CD4-positive, alpha-beta memory T cell (primary cell): ENCODE data around the gene SEC14L3. TPM values are rescaled to one million over a fixed set of nuclear protein-coding genes. Genes with fewer than 3 reads are reported as not detected.

Experiments used
- CTCF ChIA-PET: fragments of 350-600 bp; sonication (Branson Sonifier 250); formaldehyde crosslinking; loops from one replicate; lab custom pipeline; 2021; ENCODE audit warnings: inconsistent platforms; ENCODE audit not compliant: partially characterized antibody; lab: Charles Lee
- POLR2A ChIA-PET: fragments of 350-600 bp; sonication (Branson Sonifier 250); formaldehyde crosslinking; loops from one replicate; lab custom pipeline; 2021; ENCODE audit not compliant: partially characterized antibody; lab: Charles Lee
- DNase-seq, 5 donors: peaks; one replicate each; pipeline versions ENCODE4 v3.0.0 to v3.0.0-alpha.2; 2020 to 2022; ENCODE audit warnings: mixed read lengths in 1 of 5
- H3K27ac ChIP-seq: one replicate; pipeline ENCODE4 v1.7.0; 2013; ENCODE audit warnings: low read depth, low read length
- H3K27me3 ChIP-seq: 2 replicates; pipeline ENCODE4 v1.7.0; 2013; ENCODE audit warnings: mild to moderate bottlenecking, low read length, moderate library complexity; ENCODE audit not compliant: insufficient read depth
- H3K36me3 ChIP-seq: 2 replicates; pipeline ENCODE4 v1.7.0; 2013; ENCODE audit warnings: mild to moderate bottlenecking, low read length, moderate library complexity; ENCODE audit not compliant: insufficient read depth
- H3K4me1 ChIP-seq: 2 replicates; pipeline ENCODE4 v1.7.0; 2013; ENCODE audit warnings: mild to moderate bottlenecking, low read length, moderate library complexity; ENCODE audit not compliant: insufficient read depth
- H3K4me3 ChIP-seq, 2 donors: one replicate each; pipeline ENCODE4 v1.7.0; 2013; ENCODE audit warnings: low read length in 2 of 2, mild to moderate bottlenecking in 1 of 2
- H3K9me3 ChIP-seq, 2 donors: one replicate each; pipeline ENCODE4 v1.7.0; 2013; ENCODE audit warnings: low read length in 2 of 2, control low read depth in 1 of 2; ENCODE audit not compliant: control insufficient read depth in 1 of 2
- H3K27ac Mint-ChIP-seq, 7 donors: one replicate each; pipeline ENCODE4 v1.8.0; 2020 to 2021; ENCODE audit warnings: mixed read lengths in 7 of 7, mild to moderate bottlenecking in 6 of 7, inconsistent platforms in 3 of 7, moderate library complexity in 3 of 7
- H3K27me3 Mint-ChIP-seq, 2 donors: one replicate each; pipeline ENCODE4 v1.8.0; 2020 to 2021; ENCODE audit warnings: mixed read lengths in 2 of 2
- H3K36me3 Mint-ChIP-seq, 2 donors: one replicate each; pipeline ENCODE4 v1.8.0; 2020 to 2021; ENCODE audit warnings: mixed read lengths in 2 of 2, inconsistent platforms in 1 of 2, mild to moderate bottlenecking in 1 of 2
- H3K4me1 Mint-ChIP-seq, 4 donors: one replicate each; pipeline ENCODE4 v1.8.0; 2020 to 2021; ENCODE audit warnings: mixed read lengths in 4 of 4, mild to moderate bottlenecking in 1 of 4
- H3K4me3 Mint-ChIP-seq, 8 donors: one replicate each; pipeline ENCODE4 v1.8.0; 2020 to 2021; ENCODE audit warnings: mixed read lengths in 8 of 8, mild to moderate bottlenecking in 7 of 8, moderate library complexity in 6 of 8, inconsistent platforms in 3 of 8
- H3K9me3 Mint-ChIP-seq, 8 donors: one replicate each; pipeline ENCODE4 v1.8.0; 2020 to 2021; ENCODE audit warnings: mixed read lengths in 8 of 8, mild to moderate bottlenecking in 5 of 8, inconsistent platforms in 3 of 8, moderate library complexity in 1 of 8
- intact Hi-C: fragments of 100-400 bp; cut with micrococcal nuclease; formaldehyde crosslinking; loops from one replicate; pipeline ENCODE4 v1.15.1; 2023
- polyA plus RNA-seq, 2 donors: library from polyadenylated mRNA; unstranded; fragments of 300-500 nt; fragmentation: Illumina TruSeq; gene quantifications; one replicate each; pipeline ENCODE4 v1.2.3, GENCODE V29; 2021
- total RNA-seq, 2 experiments: library from RNA; stranded (reverse); gene quantifications; one replicate each; pipeline ENCODE4 v1.2.3, GENCODE V29; 2021

Gene SEC14L3
- total and polyA plus RNA-seq, 4 experiments from 2014 or later: not detected

GRCh38 chr22:30438559-30438958 lies 33.3 kb downstream of the SEC14L3 start:
- ChIA-PET CTCF (interaction anchor here (7.0 kb wide), 1 partner anchor 14 kb away, joined by 74 read pairs; the partner anchor contains the start of gene MTFP1), POLR2A (interaction anchor here (9.7 kb wide), 1 partner anchor 14 kb away, joined by 126 read pairs; the partner anchor contains the start of gene MTFP1)
- peaks cover 7% of the 10 kb centered on the region for H3K27me3 ChIP-seq
- H3K27ac ChIP-seq: no peak overlapping the region
- Mint-ChIP-seq H3K4me3 (no peak overlapping the region), H3K27me3 (peaks cover 23 to 28% of the 10 kb centered on the region in 2 donors), H3K27ac (peak overlapping the region in 6 of 7 donors; percentile 50 to 100 (median 68)), H3K36me3 (peaks cover 14 to 15% of the 10 kb centered on the region in 2 donors), H3K9me3 (peaks cover 0 to 22% (median 19%) of the 10 kb centered on the region in 8 donors), H3K4me1 (peaks cover 17 to 45% (median 31%) of the 10 kb centered on the region in 4 donors)
- no peak overlapping the region for H3K4me3 ChIP-seq
- H3K36me3 ChIP-seq: no peaks in the 10 kb centered on the region
- H3K4me1 ChIP-seq: peaks cover 36% of the 10 kb centered on the region
- DNase-seq: no peak
- intact Hi-C loops: no loop called here
- no peaks in the 10 kb centered on the region for H3K9me3 ChIP-seq

DNA sequence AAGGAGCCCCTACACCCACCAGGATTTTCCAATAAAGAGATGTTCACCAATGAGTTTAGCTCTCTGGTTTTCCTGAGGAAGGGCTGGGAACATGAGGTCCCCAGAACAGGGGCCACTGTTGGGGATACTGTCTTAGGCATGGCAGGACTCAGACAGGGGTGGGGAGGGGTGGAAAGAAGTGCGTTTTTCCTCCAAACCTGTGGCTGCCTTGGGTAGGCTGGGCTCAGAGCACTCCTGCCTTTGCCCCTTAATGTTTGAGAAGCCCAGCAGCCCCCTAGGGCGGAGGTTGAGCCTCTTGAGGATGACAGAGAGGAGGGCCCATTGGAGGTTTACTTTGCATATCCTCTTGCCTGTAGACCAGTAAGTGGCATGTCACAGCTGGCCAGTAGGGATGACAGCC lies 35.6 kb downstream of the SEC14L3 start:
- Mint-ChIP-seq H3K4me3 (peak overlapping the region in 6 of 8 donors; percentile 72 to 86 (median 82)), H3K27me3 (peaks cover 18 to 20% of the 10 kb centered on the region in 2 donors), H3K9me3 (peaks cover 0 to 16% (median 10%) of the 10 kb centered on the region in 8 donors), H3K4me1 (peaks cover 11 to 29% (median 18%) of the 10 kb centered on the region in 4 donors), H3K36me3 (peaks cover 11 to 14% of the 10 kb centered on the region in 2 donors), H3K27ac (peak overlapping the region; percentile 80 to 100 (median 100))
- Histone ChIP-seq H3K4me1 (peaks cover 19% of the 10 kb centered on the region), H3K27me3 (peaks cover 7% of the 10 kb centered on the region), H3K27ac (peak overlapping the region; percentile 91), H3K36me3 (no peaks in the 10 kb centered on the region), H3K4me3 (peak overlapping the region; percentile 32 to 71), H3K9me3 (no peaks in the 10 kb centered on the region)
- POLR2A ChIA-PET: interaction anchor here (0.7 to 9.7 kb wide), 6 partner anchors 10 to 168 kb away, joined by 3 to 126 read pairs (median 4); partner anchors contain the start of genes CASTOR1, MTFP1 and SEC14L2
- intact Hi-C loops: no loop called here
- CTCF ChIA-PET: interaction anchor here (0.7 to 7.0 kb wide), 5 partner anchors 9 to 484 kb away, joined by 3 to 74 read pairs (median 4); partner anchors contain the start of gene MTFP1
- DNase-seq: no peak

DNA sequence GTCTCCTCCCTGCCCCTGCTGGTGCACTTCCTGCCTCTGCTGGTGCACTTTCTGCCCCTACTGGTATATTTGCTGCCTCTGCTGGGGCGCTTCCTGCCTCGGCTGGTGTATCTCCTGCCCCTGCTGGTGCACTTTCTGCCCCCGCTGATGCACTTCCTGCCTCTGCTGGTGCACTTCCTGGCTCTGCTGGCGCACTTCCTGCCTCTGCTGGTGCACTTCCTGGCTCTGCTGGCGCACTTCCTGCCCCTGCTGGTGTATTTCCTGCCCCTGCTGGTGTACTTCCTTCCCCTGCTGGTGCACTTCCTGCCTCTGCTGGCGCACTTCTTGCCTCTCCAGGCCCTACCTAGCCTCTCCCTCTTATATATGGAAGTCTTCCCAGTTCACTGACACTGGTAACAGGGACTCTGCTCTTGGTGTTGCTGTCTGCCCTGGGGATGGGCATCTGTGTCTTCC lies 36.1 kb downstream of the SEC14L3 start:
- peak overlapping the region; percentile 46 to 86 (median 80) for H3K4me3 Mint-ChIP-seq
- intact Hi-C loops: loop anchor here (1.0 kb wide), 1 partner anchor 9 kb away; no protein-coding TSS in a partner anchor
- H3K36me3 Mint-ChIP-seq: peaks cover 11% of the 10 kb centered on the region in 2 donors
- H3K27me3 ChIP-seq: peaks cover 7% of the 10 kb centered on the region
- H3K9me3 Mint-ChIP-seq: peaks cover 0 to 16% (median 10%) of the 10 kb centered on the region in 8 donors
- peaks cover 15 to 16% of the 10 kb centered on the region in 2 donors for H3K27me3 Mint-ChIP-seq
- H3K9me3 ChIP-seq: no peaks in the 10 kb centered on the region
- POLR2A ChIA-PET: interaction anchor here (0.7 to 9.7 kb wide), 5 partner anchors 10 to 168 kb away, joined by 3 to 126 read pairs (median 4); partner anchors contain the start of genes MTFP1 and SEC14L2
- peak overlapping the region; percentile 80 to 100 (median 100) for H3K27ac Mint-ChIP-seq
- peak; percentile 89 to 95 (median 93) for DNase-seq
- CTCF ChIA-PET: interaction anchor here (0.7 to 7.0 kb wide), 5 partner anchors 9 to 484 kb away, joined by 3 to 74 read pairs (median 4); partner anchors contain the start of gene MTFP1
- H3K27ac ChIP-seq: peak overlapping the region; percentile 91
- peaks cover 19% of the 10 kb centered on the region for H3K4me1 ChIP-seq
- H3K36me3 ChIP-seq: no peaks in the 10 kb centered on the region
- H3K4me1 Mint-ChIP-seq: peaks cover 11 to 29% (median 18%) of the 10 kb centered on the region in 4 donors
- H3K4me3 ChIP-seq: peak overlapping the region; percentile 38 to 71

DNA sequence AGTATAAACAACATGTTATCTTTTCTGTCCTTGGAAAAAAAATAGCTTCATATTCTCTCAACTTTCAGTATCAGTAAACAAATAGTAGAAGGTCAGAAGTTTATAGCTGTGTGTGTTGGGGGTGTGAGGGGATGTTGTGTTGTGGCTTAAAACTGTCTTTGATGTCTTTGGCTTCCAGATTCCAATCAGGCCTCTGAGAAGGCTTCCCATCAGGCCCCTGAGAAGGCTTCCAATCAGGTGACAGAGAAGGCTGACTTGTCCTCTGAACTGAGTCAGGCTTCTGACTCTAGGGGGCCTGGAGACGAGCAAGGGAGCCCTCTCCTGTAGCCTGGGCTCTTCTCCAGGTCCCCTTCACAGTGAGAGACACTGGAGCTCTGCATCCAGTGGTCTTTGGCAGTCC lies 37.0 kb downstream of the SEC14L3 start:
- Mint-ChIP-seq H3K4me1 (peaks cover 11 to 29% (median 18%) of the 10 kb centered on the region in 4 donors), H3K36me3 (peaks cover 11 to 15% of the 10 kb centered on the region in 2 donors), H3K27me3 (peaks cover 8 to 9% of the 10 kb centered on the region in 2 donors), H3K9me3 (peaks cover 0 to 14% (median 10%) of the 10 kb centered on the region in 8 donors), H3K4me3 (peak overlapping the region in 4 of 8 donors; percentile 46 to 86 (median 77)), H3K27ac (peak overlapping the region; percentile 80 to 100 (median 100))
- Histone ChIP-seq H3K36me3 (no peaks in the 10 kb centered on the region), H3K27ac (peak overlapping the region; percentile 91), H3K9me3 (no peaks in the 10 kb centered on the region), H3K4me3 (peak overlapping the region; percentile 20 to 38), H3K4me1 (peaks cover 19% of the 10 kb centered on the region), H3K27me3 (peaks cover 7% of the 10 kb centered on the region)
- intact Hi-C loops: loop anchor here (1.0 kb wide), 1 partner anchor 9 kb away; no protein-coding TSS in a partner anchor
- ChIA-PET CTCF (interaction anchor here (2.5 to 7.0 kb wide), 2 partner anchors 10 kb away, joined by 11 to 74 read pairs; partner anchors contain the start of gene MTFP1), POLR2A (interaction anchor here (1.4 to 9.7 kb wide), 3 partner anchors 10 to 145 kb away, joined by 3 to 126 read pairs (median 4); partner anchors contain the start of genes CASTOR1 and MTFP1)
- DNase-seq: peak in 3 of 5 donors; percentile 18 to 41 (median 37)

DNA sequence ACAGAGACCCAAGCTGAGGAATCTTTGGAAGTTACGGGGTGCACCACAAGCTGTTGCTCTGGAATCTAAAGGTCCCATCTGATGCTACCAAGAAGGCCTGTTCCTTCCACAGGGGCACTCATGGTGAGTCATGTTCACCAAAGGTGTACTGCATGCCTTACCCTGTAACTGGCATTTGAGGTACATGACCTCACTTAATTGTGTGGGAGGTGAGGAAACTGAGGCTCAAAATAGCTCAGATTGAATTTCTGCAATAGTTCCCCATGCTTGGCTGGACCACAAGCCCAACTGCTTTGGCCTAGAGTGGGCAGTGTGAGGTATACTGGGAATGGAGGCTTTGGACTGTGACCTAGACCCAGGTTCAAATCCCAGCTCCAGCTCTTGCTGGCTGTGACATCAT lies 38.0 kb downstream of the SEC14L3 start:
- intact Hi-C loops: no loop called here
- Histone ChIP-seq H3K9me3 (no peaks in the 10 kb centered on the region), H3K27ac (no peak overlapping the region), H3K4me3 (no peak overlapping the region), H3K27me3 (peaks cover 5% of the 10 kb centered on the region), H3K4me1 (peaks cover 19% of the 10 kb centered on the region), H3K36me3 (no peaks in the 10 kb centered on the region)
- DNase-seq: no peak
- Mint-ChIP-seq H3K36me3 (peaks cover 14 to 15% of the 10 kb centered on the region in 2 donors), H3K4me3 (no peak overlapping the region), H3K27me3 (peaks cover 6% of the 10 kb centered on the region in 2 donors), H3K4me1 (peaks cover 11 to 29% (median 18%) of the 10 kb centered on the region in 4 donors), H3K9me3 (peaks cover 0 to 14% (median 10%) of the 10 kb centered on the region in 8 donors), H3K27ac (peak overlapping the region in 3 of 7 donors; percentile 100)
- POLR2A ChIA-PET: interaction anchor here (1.4 to 9.7 kb wide), 3 partner anchors 10 to 144 kb away, joined by 3 to 126 read pairs (median 4); partner anchors contain the start of genes CASTOR1 and MTFP1
- CTCF ChIA-PET: interaction anchor here (7.0 kb wide), 1 partner anchor 9 kb away, joined by 74 read pairs; the partner anchor contains the start of gene MTFP1

GRCh38 chr22:30433227-30433626 lies 38.6 kb downstream of the SEC14L3 start:
- H3K4me1 ChIP-seq: peaks cover 19% of the 10 kb centered on the region
- no peak for DNase-seq
- H3K9me3 ChIP-seq: no peaks in the 10 kb centered on the region
- CTCF ChIA-PET: interaction anchor here (0.6 to 7.0 kb wide), 3 partner anchors 8 to 145 kb away, joined by 3 to 74 read pairs (median 3); partner anchors contain the start of gene MTFP1
- Mint-ChIP-seq H3K27ac (peak overlapping the region in 4 of 7 donors; percentile 58 to 100 (median 76)), H3K36me3 (peaks cover 15 to 17% of the 10 kb centered on the region in 2 donors), H3K27me3 (peaks cover 1% of the 10 kb centered on the region in 2 donors), H3K9me3 (peaks cover 0 to 13% (median 9%) of the 10 kb centered on the region in 8 donors), H3K4me3 (no peak overlapping the region), H3K4me1 (peaks cover 11 to 24% (median 18%) of the 10 kb centered on the region in 4 donors)
- H3K27me3 ChIP-seq: no peaks in the 10 kb centered on the region
- POLR2A ChIA-PET: interaction anchor here (9.7 kb wide), 1 partner anchor 9 kb away, joined by 126 read pairs; the partner anchor contains the start of gene MTFP1
- H3K36me3 ChIP-seq: no peaks in the 10 kb centered on the region
- intact Hi-C loops: no loop called here
- no peak overlapping the region for H3K27ac ChIP-seq
- no peak overlapping the region for H3K4me3 ChIP-seq
